Measurements from ENCODE around the gene RUSC1. TPM values are rescaled to one million over a fixed set of nuclear protein-coding genes. Genes with fewer than 3 reads are reported as not detected.

Gene RUSC1
- total RNA-seq, 1 donor from 2014 or later: 38.3 TPM

DNA sequence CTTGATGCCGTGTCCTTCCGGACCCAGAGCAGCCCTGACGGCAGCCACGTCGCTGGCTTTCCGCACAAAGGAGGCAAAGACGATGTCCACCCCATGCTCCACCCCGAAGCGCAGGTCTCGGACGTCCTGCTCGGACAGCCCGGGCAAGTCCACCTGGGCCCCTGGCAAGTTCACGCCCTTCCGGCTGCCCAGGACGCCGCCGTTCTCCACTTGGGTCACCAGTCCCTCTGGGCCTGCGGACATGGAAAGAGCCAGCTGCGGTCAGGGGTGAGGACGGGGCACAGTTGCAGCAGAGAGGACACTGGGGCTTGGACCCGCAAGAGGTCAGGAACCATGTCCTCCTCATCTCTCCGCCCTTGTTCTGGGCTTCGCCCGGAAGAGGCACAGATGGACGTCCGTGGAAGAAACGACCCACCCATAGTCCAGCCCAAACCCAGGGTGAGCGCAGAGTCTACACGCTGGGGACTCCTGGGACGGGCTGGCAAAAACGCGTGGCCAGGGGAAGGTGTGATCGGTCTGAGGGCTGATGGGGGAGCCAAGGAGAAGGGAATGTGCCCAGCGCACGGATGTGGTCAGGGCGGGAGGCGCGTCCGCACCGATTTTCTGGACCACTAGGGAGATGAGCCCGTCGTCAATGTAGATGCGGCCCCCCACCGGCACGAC, 26.0 kb upstream of the RUSC1 start:
- no peak for DNase-seq (ENCODE audit: low read depth)
- Histone ChIP-seq H3K4me3 (ENCODE audit: low read depth, low read length) (no peak overlapping the region), H3K27me3 (ENCODE audit: control insufficient read depth, insufficient read depth, low read length) (peaks cover 40% of the 10 kb centered on the region), H3K36me3 (ENCODE audit: control insufficient read depth, insufficient read depth, low read length) (no peaks in the 10 kb centered on the region)
- TF ChIP-seq, protein P1, sequence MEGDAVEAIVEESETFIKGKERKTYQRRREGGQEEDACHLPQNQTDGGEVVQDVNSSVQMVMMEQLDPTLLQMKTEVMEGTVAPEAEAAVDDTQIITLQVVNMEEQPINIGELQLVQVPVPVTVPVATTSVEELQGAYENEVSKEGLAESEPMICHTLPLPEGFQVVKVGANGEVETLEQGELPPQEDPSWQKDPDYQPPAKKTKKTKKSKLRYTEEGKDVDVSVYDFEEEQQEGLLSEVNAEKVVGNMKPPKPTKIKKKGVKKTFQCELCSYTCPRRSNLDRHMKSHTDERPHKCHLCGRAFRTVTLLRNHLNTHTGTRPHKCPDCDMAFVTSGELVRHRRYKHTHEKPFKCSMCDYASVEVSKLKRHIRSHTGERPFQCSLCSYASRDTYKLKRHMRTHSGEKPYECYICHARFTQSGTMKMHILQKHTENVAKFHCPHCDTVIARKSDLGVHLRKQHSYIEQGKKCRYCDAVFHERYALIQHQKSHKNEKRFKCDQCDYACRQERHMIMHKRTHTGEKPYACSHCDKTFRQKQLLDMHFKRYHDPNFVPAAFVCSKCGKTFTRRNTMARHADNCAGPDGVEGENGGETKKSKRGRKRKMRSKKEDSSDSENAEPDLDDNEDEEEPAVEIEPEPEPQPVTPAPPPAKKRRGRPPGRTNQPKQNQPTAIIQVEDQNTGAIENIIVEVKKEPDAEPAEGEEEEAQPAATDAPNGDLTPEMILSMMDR (IDR thresholded peaks at IDR 0.05; ENCODE audit: insufficient read depth, low read length, poor library complexity, severe bottlenecking): no peak

DNA sequence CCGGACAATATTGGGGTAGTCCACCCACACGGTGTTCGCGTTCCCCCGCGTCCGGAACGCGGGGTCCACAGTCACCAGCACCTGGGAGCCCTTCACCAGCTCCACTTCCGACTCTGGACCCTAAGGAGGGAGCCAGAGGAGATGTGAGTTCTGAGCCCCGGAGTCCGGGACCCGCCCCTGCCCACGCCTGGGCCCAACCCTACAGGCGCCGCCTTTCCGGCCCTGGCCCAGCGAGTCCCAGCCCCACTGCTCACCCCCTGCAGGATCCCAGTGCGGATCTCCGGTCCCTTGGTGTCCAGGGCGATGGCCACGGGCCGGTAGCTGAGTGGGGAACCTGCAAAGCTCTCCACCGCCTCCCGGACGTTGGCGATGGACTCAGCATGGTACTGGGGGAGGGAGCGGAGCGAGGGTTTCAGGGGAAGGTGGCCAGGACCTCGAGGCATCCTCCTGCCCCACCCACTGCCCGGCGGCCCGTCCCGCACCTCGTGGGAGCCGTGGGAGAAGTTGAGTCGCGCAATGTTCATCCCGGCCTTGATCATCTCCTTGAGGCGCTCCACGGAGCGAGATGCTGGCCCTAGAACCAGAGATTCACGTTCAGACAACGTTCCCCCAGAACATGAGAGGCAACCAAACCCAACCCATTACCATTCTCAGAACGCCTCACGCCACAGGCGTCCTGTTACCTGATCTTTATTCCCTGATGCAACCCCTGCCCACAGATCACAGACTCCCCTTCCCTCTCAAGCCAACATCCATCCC, 25.3 kb upstream of the RUSC1 start:
- DNase-seq (ENCODE audit: low read depth): no peak
- TF ChIP-seq, protein P1 (IDR thresholded peaks at IDR 0.05; ENCODE audit: insufficient read depth, low read length, poor library complexity, severe bottlenecking): no peak
- peaks cover 40% of the 10 kb centered on the region for H3K27me3 ChIP-seq (ENCODE audit: control insufficient read depth, insufficient read depth, low read length)

GRCh38 chr1:155295942-155296267, 24.8 kb upstream of the RUSC1 start:
- Histone ChIP-seq H3K27me3 (ENCODE audit: control insufficient read depth, insufficient read depth, low read length) (peaks cover 40% of the 10 kb centered on the region), H3K4me3 (ENCODE audit: low read depth, low read length) (no peak overlapping the region), H3K36me3 (ENCODE audit: control insufficient read depth, insufficient read depth, low read length) (no peaks in the 10 kb centered on the region)
- TF ChIP-seq, protein P1 (IDR thresholded peaks at IDR 0.05; ENCODE audit: insufficient read depth, low read length, poor library complexity, severe bottlenecking): no peak
- DNase-seq (ENCODE audit: low read depth): no peak

More for the DNA sequence above, 25.3 kb upstream of the RUSC1 start:
- Histone ChIP-seq H3K4me3 (ENCODE audit: low read depth, low read length) (no peak overlapping the region), H3K36me3 (ENCODE audit: control insufficient read depth, insufficient read depth, low read length) (no peaks in the 10 kb centered on the region)

DNA sequence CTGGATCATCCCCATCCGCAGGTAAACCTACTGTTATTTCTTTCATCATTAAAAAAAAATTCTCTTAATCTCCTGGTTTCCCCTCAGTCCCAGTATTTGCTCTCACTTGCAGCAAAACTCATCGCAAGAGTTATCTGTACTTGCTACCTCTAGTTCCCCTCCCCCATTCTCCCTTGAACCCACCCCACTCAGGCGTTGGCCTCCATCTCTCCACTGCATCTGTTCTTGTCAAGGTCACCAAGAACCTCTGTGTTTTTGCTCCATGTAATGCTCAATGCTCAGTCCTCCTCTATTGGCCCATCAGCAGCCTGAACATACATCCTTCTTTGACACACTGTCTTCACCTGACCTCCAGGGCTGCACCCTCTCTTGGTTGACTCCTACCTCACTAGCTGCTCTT, 24.0 kb upstream of the RUSC1 start:
- Histone ChIP-seq H3K4me3 (ENCODE audit: low read depth, low read length) (no peak overlapping the region), H3K36me3 (ENCODE audit: control insufficient read depth, insufficient read depth, low read length) (no peaks in the 10 kb centered on the region), H3K27me3 (ENCODE audit: control insufficient read depth, insufficient read depth, low read length) (peaks cover 37% of the 10 kb centered on the region)
- no peak for DNase-seq (ENCODE audit: low read depth)
- TF ChIP-seq, protein P1 (IDR thresholded peaks at IDR 0.05; ENCODE audit: insufficient read depth, low read length, poor library complexity, severe bottlenecking): no peak

DNA sequence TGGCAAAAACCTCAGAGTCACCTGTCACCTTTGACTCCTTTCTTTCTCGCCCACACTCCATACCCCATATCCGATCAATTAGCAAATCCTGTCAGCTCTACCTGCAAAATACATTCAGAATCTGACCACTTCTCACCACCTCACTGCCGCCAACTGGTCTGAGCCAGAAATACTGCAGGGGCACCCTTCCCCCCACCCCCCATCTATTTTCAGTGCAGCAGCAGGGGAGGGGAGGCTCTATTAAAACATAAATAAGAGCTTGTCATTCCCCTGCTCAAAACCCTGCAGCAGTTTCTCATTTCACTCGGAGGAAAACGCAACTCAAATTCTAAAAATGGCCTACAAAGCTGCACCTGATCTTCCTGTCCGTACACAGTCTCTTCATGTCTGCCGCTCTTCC, 23.3 kb upstream of the RUSC1 start:
- no peak for DNase-seq (ENCODE audit: low read depth)
- Histone ChIP-seq H3K4me3 (ENCODE audit: low read depth, low read length) (no peak overlapping the region), H3K27me3 (ENCODE audit: control insufficient read depth, insufficient read depth, low read length) (peaks cover 35% of the 10 kb centered on the region), H3K36me3 (ENCODE audit: control insufficient read depth, insufficient read depth, low read length) (no peaks in the 10 kb centered on the region)
- TF ChIP-seq, protein P1 (IDR thresholded peaks at IDR 0.05; ENCODE audit: insufficient read depth, low read length, poor library complexity, severe bottlenecking): no peak

Data from kidney epithelial cell (primary cell).